Stimulated activated CD4-positive, alpha-beta T cell treated with anti-CD3 and anti-CD28 coated beads, Interleukin-1b, Interleukin-23, amount 100 ng/mL, for 48 hours (primary cell): ENCODE results near the gene CPA2.

Experiments
- DNase-seq: peaks from one replicate; pipeline ENCODE4 v3.0.0-alpha.2; 2020

Gene CPA2

GRCh38 chr7:130281260-130281659 lies 14.6 kb downstream of the CPA2 start:
- DNase-seq = no peak

GRCh38 chr7:130286881-130287280 lies 20.2 kb downstream of the CPA2 start:
- DNase-seq = no peak

- no peak for DNase-seq
Measured at GRCh38 chr7:130288168-130288567, 21.5 kb downstream of the CPA2 start.

- DNase-seq = no peak
Measured at GRCh38 chr7:130288829-130289228, 22.2 kb downstream of the CPA2 start.

GRCh38 chr7:130289478-130289877 lies 22.8 kb downstream of the CPA2 start:
- DNase-seq = no peak

GRCh38 chr7:130290745-130291144 lies 24.1 kb downstream of the CPA2 start:
- DNase-seq = no peak

- DNase-seq = no peak
Measured at GRCh38 chr7:130292682-130293257, 26.1 kb downstream of the CPA2 start, which contains the start of gene CPA4. Gene CPA4, plus strand, starts transcription at chr7:130293161. Its CDS starts 20 bp downstream, at chr7:130293181.

GRCh38 chr7:130293521-130293920 lies 26.9 kb downstream of the CPA2 start:
- DNase-seq = no peak

- no peak for DNase-seq
Measured at GRCh38 chr7:130294314-130294713, 27.7 kb downstream of the CPA2 start.

GRCh38 chr7:130296221-130296951 lies 29.7 kb downstream of the CPA2 start:
- DNase-seq = no peak

GRCh38 chr7:130297628-130298543 lies 31.2 kb downstream of the CPA2 start:
- DNase-seq = no peak

GRCh38 chr7:130298544-130299326 lies 32.1 kb downstream of the CPA2 start:
- no peak for DNase-seq

GRCh38 chr7:130299866-130300265 lies 33.2 kb downstream of the CPA2 start:
- no peak for DNase-seq

GRCh38 chr7:130301501-130302020 lies 34.9 kb downstream of the CPA2 start:
- DNase-seq = no peak

GRCh38 chr7:130302649-130303048 lies 36.0 kb downstream of the CPA2 start:
- no peak for DNase-seq

- DNase-seq = no peak
Measured at GRCh38 chr7:130303127-130303526, 36.5 kb downstream of the CPA2 start.

GRCh38 chr7:130303551-130303950 lies 36.9 kb downstream of the CPA2 start:
- DNase-seq = no peak

GRCh38 chr7:130303982-130304381 lies 37.3 kb downstream of the CPA2 start:
- no peak for DNase-seq

- DNase-seq = no peak
Measured at GRCh38 chr7:130304878-130305277, 38.2 kb downstream of the CPA2 start.

GRCh38 chr7:130305433-130306042 lies 38.9 kb downstream of the CPA2 start:
- DNase-seq = no peak

GRCh38 chr7:130309986-130310385 lies 43.3 kb downstream of the CPA2 start:
- DNase-seq = no peak

- DNase-seq = no peak
Measured at GRCh38 chr7:130314305-130314704, 47.6 kb downstream of the CPA2 start.
